HT1080 (cell line): ENCODE data around the gene PLXNA1. TPM values are rescaled to one million over a fixed set of nuclear protein-coding genes. Genes with fewer than 3 reads are reported as not detected.
A peak's percentile ranks its signal among the peaks of the same experiment; 100 is the strongest.

Experiments used
- DNase-seq: peaks from one replicate; pipeline ENCODE4 v3.0.0-alpha.2; 2015; ENCODE audit warnings: low read depth
- total RNA-seq: library from RNA; depleted of rRNA; stranded (reverse); fragments of >200 nt; shearing (Covaris generic); gene quantifications from 2 replicates; pipeline ENCODE4 v1.2.3, GENCODE V29; 2014

Gene PLXNA1
- total RNA-seq, 1 experiment from 2014 or later = 163 TPM

GRCh38 chr3:127016461-127016860 is 33.5 kb downstream of the PLXNA1 start:
- no peak for DNase-seq

- DNase-seq = no peak
Observed at GRCh38 chr3:127017229-127017628, 34.3 kb downstream of the PLXNA1 start.

GRCh38 chr3:127017781-127018180 is 34.9 kb downstream of the PLXNA1 start:
- DNase-seq = no peak

- DNase-seq = no peak
Observed at GRCh38 chr3:127018306-127018828, 35.5 kb downstream of the PLXNA1 start.

- DNase-seq = peak; percentile 44
Observed at GRCh38 chr3:127019449-127019848, 36.5 kb downstream of the PLXNA1 start.

- no peak for DNase-seq
Observed at GRCh38 chr3:127020543-127020942, 37.6 kb downstream of the PLXNA1 start.

- DNase-seq = no peak
Observed at GRCh38 chr3:127022849-127023248, 39.9 kb downstream of the PLXNA1 start.

- no peak for DNase-seq
Observed at GRCh38 chr3:127025456-127025855, 42.5 kb downstream of the PLXNA1 start.

GRCh38 chr3:127026036-127026435 is 43.1 kb downstream of the PLXNA1 start:
- DNase-seq = no peak

- DNase-seq = no peak
Observed at GRCh38 chr3:127026661-127027060, 43.7 kb downstream of the PLXNA1 start.

- no peak for DNase-seq
Observed at GRCh38 chr3:127027061-127027735, 44.3 kb downstream of the PLXNA1 start.

- no peak for DNase-seq
Observed at GRCh38 chr3:127027811-127028548, 45.1 kb downstream of the PLXNA1 start.

GRCh38 chr3:127028781-127029657 is 46.1 kb downstream of the PLXNA1 start:
- no peak for DNase-seq

- DNase-seq = no peak
Observed at GRCh38 chr3:127029658-127030507, 47.0 kb downstream of the PLXNA1 start.

- no peak for DNase-seq
Observed at GRCh38 chr3:127030508-127031412, 47.8 kb downstream of the PLXNA1 start.

GRCh38 chr3:127031413-127031810 is 48.5 kb downstream of the PLXNA1 start:
- DNase-seq = no peak

- no peak for DNase-seq
Observed at GRCh38 chr3:127031845-127032244, 48.9 kb downstream of the PLXNA1 start.

- DNase-seq = no peak
Observed at GRCh38 chr3:127032296-127032990, 49.5 kb downstream of the PLXNA1 start.
